HepG2 (cell line): ENCODE data around the gene ZBTB45.
A peak's percentile ranks its signal among the peaks of the same experiment; 100 is the strongest.

Source experiments
- ATF7-NPFF ChIP-seq: sonication (generic); formaldehyde crosslinking; IDR thresholded peaks from 2 replicates; pipeline ENCODE4 v1.8.1; 2023; ENCODE audit warnings: mild to moderate bottlenecking, low read depth, missing genetic modification reagents, moderate library complexity
- CENPT ChIP-seq: sonication (generic); formaldehyde crosslinking; IDR thresholded peaks from 2 replicates; pipeline ENCODE4 v1.8.0; 2022; ENCODE audit warnings: low read depth, mild to moderate bottlenecking, moderate library complexity, missing genetic modification reagents
- GMEB1 ChIP-seq: sonication (generic); formaldehyde crosslinking; IDR thresholded peaks from 2 replicates; pipeline ENCODE4 v1.5.1; 2020; ENCODE audit warnings: missing genetic modification reagents, mild to moderate bottlenecking, borderline replicate concordance
- HNRNPK ChIP-seq: fragments of 200-400 bp; formaldehyde crosslinking; IDR thresholded peaks from 2 replicates; pipeline ENCODE4 v1.6.1; 2018; ENCODE audit warnings: low read length, low read depth, moderate library complexity, mild to moderate bottlenecking; ENCODE audit not compliant: poor library complexity, severe bottlenecking
- HOXA7 ChIP-seq: sonication (generic); formaldehyde crosslinking; IDR thresholded peaks from 2 replicates; pipeline ENCODE4 v1.8.1; 2022; ENCODE audit warnings: mild to moderate bottlenecking, missing genetic modification reagents, moderate library complexity
- MEF2D ChIP-seq: sonication (generic); formaldehyde crosslinking; IDR thresholded peaks from 2 replicates; pipeline ENCODE4 v1.5.1; 2020; ENCODE audit warnings: mild to moderate bottlenecking, missing genetic modification reagents
- PITX1 ChIP-seq: sonication (generic); formaldehyde crosslinking; IDR thresholded peaks from 2 replicates; pipeline ENCODE4 v1.5.1; 2020; ENCODE audit warnings: mild to moderate bottlenecking, missing genetic modification reagents
- TCF7 ChIP-seq: sonication (generic); IDR thresholded peaks from 2 replicates; pipeline ENCODE4 v1.6.1; 2016; ENCODE audit warnings: antibody characterized with exemption, low read depth
- TEAD3 ChIP-seq: optimal IDR thresholded peaks from 2 replicates; pipeline ENCODE3; 2016; ENCODE audit warnings: borderline replicate concordance
- ZNF572 ChIP-seq: sonication (generic); formaldehyde crosslinking; IDR thresholded peaks from 2 replicates; pipeline ENCODE4 v1.5.1; 2020; ENCODE audit warnings: mild to moderate bottlenecking, missing genetic modification reagents
- ZNF781 ChIP-seq: sonication (generic); formaldehyde crosslinking; IDR thresholded peaks from 2 replicates; pipeline ENCODE4 v1.5.1; 2020; ENCODE audit warnings: borderline replicate concordance, mild to moderate bottlenecking, missing genetic modification reagents; ENCODE audit errors: not compliant biosample characterization
- TF ChIP-seq, protein P1 (sequence below): sonication (generic); formaldehyde crosslinking; IDR thresholded peaks from 2 replicates; pipeline ENCODE4 v1.5.0; 2020; ENCODE audit warnings: mild to moderate bottlenecking, missing genetic modification reagents, moderate library complexity
- TF ChIP-seq, protein P2 (sequence below): sonication (generic); formaldehyde crosslinking; IDR thresholded peaks from 2 replicates; pipeline ENCODE4 v1.5.0; 2020; ENCODE audit warnings: missing genetic modification reagents, mild to moderate bottlenecking, borderline replicate concordance

DNA sequence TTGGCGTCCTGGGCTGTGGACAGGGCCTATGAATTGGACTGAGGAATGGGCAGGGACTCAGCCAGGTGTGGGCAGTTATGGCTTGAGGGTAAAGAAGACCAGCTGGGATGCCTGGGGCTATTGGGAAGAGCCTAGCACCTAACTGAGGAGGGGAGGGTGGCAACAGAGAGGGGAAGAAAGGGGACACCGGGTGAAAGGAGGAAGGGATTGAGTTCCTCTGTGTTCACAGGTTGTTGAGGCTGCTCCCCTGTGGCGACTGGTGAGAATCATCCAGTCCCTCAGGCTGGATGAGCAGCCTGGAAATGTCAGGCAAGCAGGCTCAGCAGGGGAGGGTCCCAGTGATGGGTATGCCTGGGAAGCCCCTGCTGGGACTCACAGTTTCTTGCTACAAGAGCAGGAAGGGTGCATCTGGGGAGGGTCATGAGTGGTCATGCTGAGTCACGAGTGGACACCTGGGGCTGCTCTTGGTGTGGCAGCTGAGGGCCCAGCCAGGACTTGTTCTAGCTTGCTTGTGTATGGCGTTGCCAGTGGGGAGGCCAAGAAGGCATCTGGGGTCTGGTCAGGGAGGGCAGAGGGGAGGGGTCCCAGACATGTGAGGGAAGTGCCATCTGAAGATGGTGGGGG, 51.3 kb downstream of the ZBTB45 start:
- no peak for TF ChIP-seq TEAD3 (CRISPR knock-in tag)
- TF ChIP-seq, protein P1, sequence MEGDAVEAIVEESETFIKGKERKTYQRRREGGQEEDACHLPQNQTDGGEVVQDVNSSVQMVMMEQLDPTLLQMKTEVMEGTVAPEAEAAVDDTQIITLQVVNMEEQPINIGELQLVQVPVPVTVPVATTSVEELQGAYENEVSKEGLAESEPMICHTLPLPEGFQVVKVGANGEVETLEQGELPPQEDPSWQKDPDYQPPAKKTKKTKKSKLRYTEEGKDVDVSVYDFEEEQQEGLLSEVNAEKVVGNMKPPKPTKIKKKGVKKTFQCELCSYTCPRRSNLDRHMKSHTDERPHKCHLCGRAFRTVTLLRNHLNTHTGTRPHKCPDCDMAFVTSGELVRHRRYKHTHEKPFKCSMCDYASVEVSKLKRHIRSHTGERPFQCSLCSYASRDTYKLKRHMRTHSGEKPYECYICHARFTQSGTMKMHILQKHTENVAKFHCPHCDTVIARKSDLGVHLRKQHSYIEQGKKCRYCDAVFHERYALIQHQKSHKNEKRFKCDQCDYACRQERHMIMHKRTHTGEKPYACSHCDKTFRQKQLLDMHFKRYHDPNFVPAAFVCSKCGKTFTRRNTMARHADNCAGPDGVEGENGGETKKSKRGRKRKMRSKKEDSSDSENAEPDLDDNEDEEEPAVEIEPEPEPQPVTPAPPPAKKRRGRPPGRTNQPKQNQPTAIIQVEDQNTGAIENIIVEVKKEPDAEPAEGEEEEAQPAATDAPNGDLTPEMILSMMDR (CRISPR knock-in tag), result peak; percentile 33; the same call in 1 of the 2 replicates
- TF ChIP-seq ZNF572 (CRISPR knock-in tag), result no peak
- TF ChIP-seq HNRNPK, result no peak
- TF ChIP-seq TCF7, result no peak
- TF ChIP-seq, protein P2, sequence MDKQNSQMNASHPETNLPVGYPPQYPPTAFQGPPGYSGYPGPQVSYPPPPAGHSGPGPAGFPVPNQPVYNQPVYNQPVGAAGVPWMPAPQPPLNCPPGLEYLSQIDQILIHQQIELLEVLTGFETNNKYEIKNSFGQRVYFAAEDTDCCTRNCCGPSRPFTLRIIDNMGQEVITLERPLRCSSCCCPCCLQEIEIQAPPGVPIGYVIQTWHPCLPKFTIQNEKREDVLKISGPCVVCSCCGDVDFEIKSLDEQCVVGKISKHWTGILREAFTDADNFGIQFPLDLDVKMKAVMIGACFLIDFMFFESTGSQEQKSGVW, result no peak
- TF ChIP-seq ZNF781 (CRISPR knock-in tag), result no peak
- TF ChIP-seq MEF2D (CRISPR knock-in tag), result no peak
- TF ChIP-seq ATF7-NPFF, result no peak
- no peak for TF ChIP-seq GMEB1 (CRISPR knock-in tag)
- TF ChIP-seq HOXA7 (CRISPR knock-in tag), result no peak
- no peak for TF ChIP-seq CENPT (CRISPR knock-in tag)
- TF ChIP-seq PITX1 (CRISPR knock-in tag), result no peak
